HL-60 (cell line): ENCODE results near the gene VASN.

ENCODE experiments used
- POLR2AphosphoS5 ChIP-seq: IDR thresholded peaks from 2 replicates; pipeline ENCODE4 v1.6.1; 2012; ENCODE audit warnings: low read depth
- SPI1 ChIP-seq: IDR thresholded peaks from 2 replicates; pipeline ENCODE4 v1.6.1; 2012; ENCODE audit warnings: low read depth, mild to moderate bottlenecking, borderline replicate concordance
- TF ChIP-seq, protein P1 (sequence below): IDR thresholded peaks from one replicate; pipeline ENCODE4 v1.5.1; 2011; ENCODE audit warnings: low read length, control low read depth, inconsistent platforms; ENCODE audit not compliant: insufficient read depth

DNA sequence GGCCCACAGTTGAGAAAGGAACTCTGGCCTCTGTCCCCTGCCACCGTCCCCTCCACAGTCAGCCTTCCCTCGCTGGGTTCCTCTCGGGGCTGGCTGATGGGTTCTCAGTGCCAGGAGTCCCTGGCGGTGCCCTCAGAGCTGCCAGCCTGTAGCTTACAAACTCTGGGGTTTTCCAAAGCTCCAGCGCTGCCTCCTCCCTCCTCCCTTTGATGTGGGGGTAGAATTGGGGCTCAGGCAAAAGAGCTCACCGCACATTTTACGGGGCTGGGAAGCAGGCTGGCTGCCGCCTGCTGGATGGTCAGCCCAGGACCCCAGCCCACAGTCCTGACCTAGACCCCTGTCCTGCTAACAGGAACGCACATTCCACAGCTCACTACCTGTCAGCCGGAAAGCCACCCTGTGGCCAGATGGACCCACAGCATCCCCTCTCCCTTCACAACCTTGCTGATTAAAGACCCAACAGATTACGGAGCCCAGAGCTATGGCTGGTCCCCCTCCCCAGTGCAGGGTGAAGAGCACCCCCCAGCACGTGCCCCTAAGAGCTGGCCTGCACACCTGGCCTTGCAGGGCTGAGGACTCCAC lies 6.0 kb downstream of the VASN start:
- TF ChIP-seq, protein P1, sequence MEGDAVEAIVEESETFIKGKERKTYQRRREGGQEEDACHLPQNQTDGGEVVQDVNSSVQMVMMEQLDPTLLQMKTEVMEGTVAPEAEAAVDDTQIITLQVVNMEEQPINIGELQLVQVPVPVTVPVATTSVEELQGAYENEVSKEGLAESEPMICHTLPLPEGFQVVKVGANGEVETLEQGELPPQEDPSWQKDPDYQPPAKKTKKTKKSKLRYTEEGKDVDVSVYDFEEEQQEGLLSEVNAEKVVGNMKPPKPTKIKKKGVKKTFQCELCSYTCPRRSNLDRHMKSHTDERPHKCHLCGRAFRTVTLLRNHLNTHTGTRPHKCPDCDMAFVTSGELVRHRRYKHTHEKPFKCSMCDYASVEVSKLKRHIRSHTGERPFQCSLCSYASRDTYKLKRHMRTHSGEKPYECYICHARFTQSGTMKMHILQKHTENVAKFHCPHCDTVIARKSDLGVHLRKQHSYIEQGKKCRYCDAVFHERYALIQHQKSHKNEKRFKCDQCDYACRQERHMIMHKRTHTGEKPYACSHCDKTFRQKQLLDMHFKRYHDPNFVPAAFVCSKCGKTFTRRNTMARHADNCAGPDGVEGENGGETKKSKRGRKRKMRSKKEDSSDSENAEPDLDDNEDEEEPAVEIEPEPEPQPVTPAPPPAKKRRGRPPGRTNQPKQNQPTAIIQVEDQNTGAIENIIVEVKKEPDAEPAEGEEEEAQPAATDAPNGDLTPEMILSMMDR, result no peak
- no peak for TF ChIP-seq POLR2AphosphoS5
- no peak for TF ChIP-seq SPI1
